H9 (cell line): Measurements from ENCODE around the gene TELO2. TPM values are rescaled to one million over a fixed set of nuclear protein-coding genes. Genes with fewer than 3 reads are reported as not detected.

Experiments used
- DNase-seq: peaks from one replicate; pipeline ENCODE4 v3.0.0-alpha.2; 2017
- H2AFZ ChIP-seq: one replicate; pipeline ENCODE4 v1.6.1; 2013; ENCODE audit warnings: mild to moderate bottlenecking, low read length, control low read depth, moderate library complexity
- H2AK5ac ChIP-seq: 2 replicates; pipeline ENCODE4 v1.6.1; 2013; ENCODE audit warnings: low read length, control low read depth, mixed read lengths; ENCODE audit not compliant: insufficient read length
- H2BK120ac ChIP-seq: one replicate; pipeline ENCODE4 v1.6.1; 2013; ENCODE audit warnings: low read depth, mild to moderate bottlenecking, low read length, control low read depth, inconsistent platforms; ENCODE audit not compliant: poor library complexity, severe bottlenecking
- H2BK12ac ChIP-seq: 2 replicates; pipeline ENCODE4 v1.6.1; 2013; ENCODE audit warnings: low read length, control low read depth, mixed read lengths, low read depth; ENCODE audit not compliant: insufficient read length
- H2BK15ac ChIP-seq: 2 replicates; pipeline ENCODE4 v1.6.1; 2013; ENCODE audit warnings: low read depth, low read length, control low read depth
- H2BK20ac ChIP-seq: one replicate; pipeline ENCODE4 v1.6.1; 2013; ENCODE audit warnings: low read depth, mild to moderate bottlenecking, low read length, control low read depth, inconsistent platforms; ENCODE audit not compliant: poor library complexity, severe bottlenecking
- H2BK5ac ChIP-seq: 2 replicates; pipeline ENCODE4 v1.6.1; 2013; ENCODE audit warnings: low read length, control low read depth, mixed read lengths; ENCODE audit not compliant: insufficient read length
- H3K14ac ChIP-seq: 2 replicates; pipeline ENCODE4 v1.6.1; 2013; ENCODE audit warnings: low read length, control low read depth; ENCODE audit not compliant: insufficient read depth
- H3K18ac ChIP-seq: 2 replicates; pipeline ENCODE4 v1.6.1; 2013; ENCODE audit warnings: low read depth, mild to moderate bottlenecking, mixed read lengths, low read length, control low read depth; ENCODE audit not compliant: insufficient read length
- H3K23ac ChIP-seq: 2 replicates; pipeline ENCODE4 v1.6.1; 2013; ENCODE audit warnings: low read length, control low read depth, mixed read lengths, low read depth; ENCODE audit not compliant: insufficient read length
- H3K23me2 ChIP-seq: 2 replicates; pipeline ENCODE4 v1.6.1; 2013; ENCODE audit warnings: low read depth, mild to moderate bottlenecking, mixed read lengths, low read length, control low read depth; ENCODE audit not compliant: insufficient read length, poor library complexity, severe bottlenecking
- H3K27ac ChIP-seq: 2 replicates; pipeline ENCODE4 v1.5.1; 2013; ENCODE audit warnings: low read length, control low read depth, mixed read lengths, low read depth; ENCODE audit not compliant: insufficient read length
- H3K27me3 ChIP-seq: 2 replicates; pipeline ENCODE4 v1.6.1; 2013; ENCODE audit warnings: low read length, control low read depth, inconsistent platforms; ENCODE audit not compliant: insufficient read depth
- H3K4ac ChIP-seq: 2 replicates; pipeline ENCODE4 v1.6.1; 2013; ENCODE audit warnings: low read depth, mild to moderate bottlenecking, control low read depth, inconsistent platforms, low read length, moderate library complexity
- H3K4me1 ChIP-seq: 2 replicates; pipeline ENCODE4 v1.6.1; 2013; ENCODE audit warnings: low read length, control low read depth, inconsistent platforms; ENCODE audit not compliant: insufficient read depth
- H3K4me2 ChIP-seq: 2 replicates; pipeline ENCODE4 v1.6.1; 2013; ENCODE audit warnings: low read length, control low read depth, mixed read lengths; ENCODE audit not compliant: insufficient read length, insufficient read depth
- H3K56ac ChIP-seq: 2 replicates; pipeline ENCODE4 v1.6.1; 2013; ENCODE audit warnings: low read depth, mild to moderate bottlenecking, mixed read lengths, low read length, control low read depth; ENCODE audit not compliant: insufficient read length
- H3K79me1 ChIP-seq: 2 replicates; pipeline ENCODE4 v1.6.1; 2013; ENCODE audit warnings: low read depth, mild to moderate bottlenecking, moderate library complexity, low read length, control low read depth, inconsistent platforms; ENCODE audit not compliant: insufficient read depth, poor library complexity, severe bottlenecking
- H3K79me2 ChIP-seq: 2 replicates; pipeline ENCODE4 v1.6.1; 2013; ENCODE audit warnings: low read length, control low read depth, inconsistent platforms; ENCODE audit not compliant: insufficient read depth
- H3K9ac ChIP-seq: 2 replicates; pipeline ENCODE4 v1.6.1; 2013; ENCODE audit warnings: low read length, control low read depth, mixed read lengths; ENCODE audit not compliant: insufficient read length; ENCODE audit errors: extremely low read depth
- H3K9me3 ChIP-seq: one replicate; pipeline ENCODE4 v1.6.1; 2013; ENCODE audit warnings: low read depth, low read length, inconsistent platforms; ENCODE audit not compliant: control insufficient read depth
- H3T11ph ChIP-seq: one replicate; pipeline ENCODE4 v1.6.1; 2013; ENCODE audit warnings: mild to moderate bottlenecking, low read length, control low read depth, inconsistent platforms
- H4K20me1 ChIP-seq: one replicate; pipeline ENCODE4 v1.6.1; 2013; ENCODE audit not compliant: control insufficient read depth, insufficient read length, insufficient read depth
- H4K5ac ChIP-seq: 2 replicates; pipeline ENCODE4 v1.6.1; 2013; ENCODE audit warnings: low read depth, mild to moderate bottlenecking, mixed read lengths, low read length, control low read depth; ENCODE audit not compliant: insufficient read length
- H4K8ac ChIP-seq: replicated peaks from 2 replicates; pipeline ENCODE4 v1.6.1; 2013; ENCODE audit warnings: low read length, control low read depth, mixed read lengths, low read depth; ENCODE audit not compliant: insufficient read length
- H4K91ac ChIP-seq: 2 replicates; pipeline ENCODE4 v1.6.1; 2013; ENCODE audit warnings: low read depth, mild to moderate bottlenecking, moderate library complexity, mixed read lengths, low read length, control low read depth; ENCODE audit not compliant: insufficient read length
- H3K27ac Mint-ChIP-seq, 3 experiments: 2 replicates in 2 of 3; 3 replicates in 1 of 3; pipeline ENCODE4 v1.8.0; 2020 to 2021; ENCODE audit warnings: mixed read lengths in 3 of 3, mild to moderate bottlenecking in 1 of 3, moderate library complexity in 1 of 3
- H3K27me3 Mint-ChIP-seq: 2 replicates; pipeline ENCODE4 v1.8.0; 2021; ENCODE audit warnings: low read depth, mild to moderate bottlenecking, moderate library complexity, mixed read lengths
- H3K36me3 Mint-ChIP-seq, 3 experiments: 2 replicates in 2 of 3; 3 replicates in 1 of 3; pipeline ENCODE4 v1.8.0; 2020 to 2021; ENCODE audit warnings: low read depth in 3 of 3, mixed read lengths in 3 of 3; ENCODE audit not compliant: insufficient read depth in 1 of 3
- H3K4me1 Mint-ChIP-seq, 2 experiments: 2 replicates each; pipeline ENCODE4 v1.8.0; 2020; ENCODE audit warnings: mixed read lengths in 2 of 2
- H3K4me3 Mint-ChIP-seq, 2 experiments: 2 replicates in 1 of 2; 3 replicates in 1 of 2; pipeline ENCODE4 v1.8.0; 2020 to 2021; ENCODE audit warnings: mild to moderate bottlenecking in 2 of 2, mixed read lengths in 2 of 2, moderate library complexity in 1 of 2
- H3K9me3 Mint-ChIP-seq, 2 experiments: 2 replicates in 1 of 2; 3 replicates in 1 of 2; pipeline ENCODE4 v1.8.0; 2020; ENCODE audit warnings: mild to moderate bottlenecking in 2 of 2, mixed read lengths in 2 of 2, moderate library complexity in 1 of 2
- CTCF ChIP-seq: fragments of 200-600 bp; sonication (generic); conservative IDR thresholded peaks from 3 replicates; pipeline ENCODE4 v1.8.0; 2021; ENCODE audit warnings: antibody characterized with exemption, mild to moderate bottlenecking
- WGBS: extraction: QIAGEN DNeasy Blood & Tissue Kit; methylation state at CpG from one replicate; pipeline ENCODE4 v1.1.7; 2013; ENCODE audit warnings: missing lambda C conversion rate, low lambda C conversion rate, mixed read lengths; ENCODE audit not compliant: insufficient read length; ENCODE audit errors: extremely low coverage; 5-methylcytosine and 5-hydroxymethylcytosine counted together
- total RNA-seq: library from RNA; stranded (reverse); gene quantifications from 2 replicates; pipeline ENCODE4 v1.2.1, GENCODE V29; 2021

Gene TELO2
- total RNA-seq, 1 experiment from 2014 or later = 98.9 TPM

GRCh38 chr16:1491327-1491726, 1.8 kb upstream of the TELO2 start:
- Histone ChIP-seq H2BK15ac (no peak overlapping the region), H4K20me1 (no peaks in the 10 kb centered on the region), H3K79me1 (no peaks in the 10 kb centered on the region), H3T11ph (no peak overlapping the region), H3K14ac (no peak overlapping the region), H2AFZ (no peak overlapping the region), H2BK120ac (no peak overlapping the region), H3K23me2 (peaks cover 3% of the 10 kb centered on the region), H4K5ac (no peak overlapping the region), H3K79me2 (no peaks in the 10 kb centered on the region; the same call in 1 of the 2 replicates), H3K27ac (no peak overlapping the region), H3K4me1 (no peaks in the 10 kb centered on the region; the same call in 1 of the 2 replicates), H3K18ac (no peak overlapping the region), H3K56ac (no peak overlapping the region), H4K91ac (no peak overlapping the region), H3K9ac (no peak overlapping the region), H3K9me3 (no peaks in the 10 kb centered on the region), H4K8ac (no peak overlapping the region), H2BK5ac (no peak overlapping the region), H2BK12ac (no peak overlapping the region), H3K27me3 (no peaks in the 10 kb centered on the region), H2BK20ac (no peak overlapping the region), H3K4ac (no peak overlapping the region), H3K4me2 (no peak overlapping the region), H2AK5ac (no peak overlapping the region), H3K23ac (no peak overlapping the region)
- Mint-ChIP-seq H3K27ac (no peak overlapping the region), H3K9me3 (no peaks in the 10 kb centered on the region), H3K36me3 (peaks cover 3 to 13% (median 12%) of the 10 kb centered on the region in 3 experiments; a peak in 5 of 7 replicates), H3K4me1 (peaks cover 4 to 12% of the 10 kb centered on the region in 2 experiments), H3K4me3 (no peak overlapping the region; a peak in 1 of 5 replicates), H3K27me3 (peaks cover 6% of the 10 kb centered on the region)
- DNase-seq = no peak
- no peak for TF ChIP-seq CTCF
- WGBS = no CpG with 5 or more reads among the region's 12 CpGs
